ENCODE results near the gene C1QB.

C1QB gene

GRCh38 chr1:22636353-22636752 lies 16.7 kb upstream of the C1QB start, which contains the start of gene C1QA:
Gene C1QA (plus strand): TSS chr1:22636628. CDS start chr1:22637617, 989 bp downstream.
- no peak for DNase-seq

GRCh38 chr1:22636927-22637326 lies 16.1 kb upstream of the C1QB start:
- DNase-seq, result no peak

GRCh38 chr1:22637907-22638445 lies 15.1 kb upstream of the C1QB start:
- DNase-seq, result no peak

GRCh38 chr1:22638476-22639234 lies 14.4 kb upstream of the C1QB start:
- no peak for DNase-seq

GRCh38 chr1:22639286-22639685 lies 13.8 kb upstream of the C1QB start:
- no peak for DNase-seq

GRCh38 chr1:22641247-22641646 lies 11.8 kb upstream of the C1QB start:
- DNase-seq, result no peak

- DNase-seq, result peak; percentile 77 to 82
Measured at GRCh38 chr1:22641906-22642636, 11.0 kb upstream of the C1QB start.

GRCh38 chr1:22643381-22643780 lies 9.7 kb upstream of the C1QB start, which contains the start of gene C1QC:
Gene C1QC (plus strand): TSS chr1:22643633. CDS start chr1:22644024, 391 bp downstream.
- no peak for DNase-seq

- DNase-seq, result no peak
Measured at GRCh38 chr1:22643928-22644327, 9.1 kb upstream of the C1QB start.

- no peak for DNase-seq
Measured at GRCh38 chr1:22645931-22646330, 7.1 kb upstream of the C1QB start.

GRCh38 chr1:22646384-22646783 lies 6.7 kb upstream of the C1QB start:
- no peak for DNase-seq

- DNase-seq, result no peak
Measured at GRCh38 chr1:22650089-22650693, 2.8 kb upstream of the C1QB start.

GRCh38 chr1:22651941-22652856 lies 837 bp upstream of the C1QB start:
- DNase-seq, result no peak

GRCh38 chr1:22654692-22655091 lies 1.7 kb downstream of the C1QB start:
- DNase-seq, result no peak

- no peak for DNase-seq
Measured at GRCh38 chr1:22658385-22659163, 5.5 kb downstream of the C1QB start.

- no peak for DNase-seq
Measured at GRCh38 chr1:22660716-22661241, 7.7 kb downstream of the C1QB start.

- DNase-seq, result no peak
Measured at GRCh38 chr1:22661880-22662279, 8.8 kb downstream of the C1QB start.

GRCh38 chr1:22662318-22662717 lies 9.3 kb downstream of the C1QB start:
- no peak for DNase-seq

- no peak for DNase-seq
Measured at GRCh38 chr1:22662986-22663408, 10.0 kb downstream of the C1QB start.

- DNase-seq, result no peak
Measured at GRCh38 chr1:22665752-22666151, 12.7 kb downstream of the C1QB start.

- no peak for DNase-seq
Measured at GRCh38 chr1:22666412-22666811, 13.4 kb downstream of the C1QB start.

Data from stimulated activated CD4-positive, alpha-beta T cell treated with anti-CD3 and anti-CD28 coated beads, Interleukin-2, amount 100 ng/mL, for 24 hours (primary cell).